GM21360 (cell line): Measurements from ENCODE around the gene ZNF433.
"Not testable (repeated sequence)": the region's sequence is repeated elsewhere in the genome, so short reads cannot be mapped to it uniquely, and the experiment has no call there.

Source experiments
- ATAC-seq: cut with Tn5 transposase; IDR thresholded peaks from one replicate; pipeline ENCODE4 v1.9.1; 2021; ENCODE audit warnings: mild to moderate bottlenecking, moderate library complexity; ENCODE audit not compliant: unreplicated experiment

Gene ZNF433

DNA sequence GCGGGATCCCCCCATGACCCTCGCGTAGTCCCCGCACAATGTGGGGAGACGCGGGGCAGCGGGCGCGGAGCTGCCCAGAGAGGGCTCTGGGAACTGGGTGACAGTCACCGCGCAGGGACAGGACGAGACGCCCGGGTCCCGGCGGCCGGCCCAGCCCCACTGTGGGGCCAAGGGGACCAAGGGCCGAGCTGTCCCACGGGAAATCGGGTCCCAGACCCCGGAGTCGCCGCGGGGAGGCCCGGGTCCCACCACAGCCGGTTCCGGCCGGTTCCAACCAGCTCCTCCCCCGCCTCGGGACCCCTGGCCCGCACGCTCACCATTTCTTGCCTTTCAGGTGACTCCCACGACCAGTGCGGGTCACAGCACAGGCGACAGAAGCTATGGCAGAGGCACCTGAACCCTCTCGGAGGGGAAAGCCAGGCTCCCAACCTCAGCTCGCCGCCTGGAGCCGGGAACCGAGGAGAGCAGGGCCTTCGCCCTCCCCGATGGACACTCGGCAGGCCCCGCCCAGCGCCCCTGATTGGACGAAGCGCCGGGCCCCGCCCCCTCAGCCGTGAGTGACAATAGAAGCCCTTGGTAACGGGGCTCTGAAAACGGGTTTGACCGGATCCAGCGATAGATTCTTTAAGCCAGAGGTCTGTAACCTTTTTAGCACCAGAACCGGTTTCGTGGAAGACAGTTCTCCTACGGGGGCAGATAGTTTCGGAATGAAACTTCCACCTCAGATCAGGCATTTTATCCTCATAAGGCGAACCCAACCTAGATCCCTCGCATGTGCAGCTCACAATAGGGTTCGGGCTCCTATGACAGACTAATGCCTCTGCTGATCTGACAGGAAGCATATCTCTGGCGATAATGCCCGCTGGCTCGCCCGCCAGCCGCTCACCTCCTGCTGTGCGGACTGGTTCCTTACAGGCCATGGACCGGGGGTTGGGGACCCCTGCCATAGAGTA lies at the start of gene ZNF433:
ZNF433 (minus strand) TSS at position 460 of the 953 bp plus-strand sequence; CDS start at position 320, 140 bp downstream.
- peak; percentile 93 for ATAC-seq

DNA sequence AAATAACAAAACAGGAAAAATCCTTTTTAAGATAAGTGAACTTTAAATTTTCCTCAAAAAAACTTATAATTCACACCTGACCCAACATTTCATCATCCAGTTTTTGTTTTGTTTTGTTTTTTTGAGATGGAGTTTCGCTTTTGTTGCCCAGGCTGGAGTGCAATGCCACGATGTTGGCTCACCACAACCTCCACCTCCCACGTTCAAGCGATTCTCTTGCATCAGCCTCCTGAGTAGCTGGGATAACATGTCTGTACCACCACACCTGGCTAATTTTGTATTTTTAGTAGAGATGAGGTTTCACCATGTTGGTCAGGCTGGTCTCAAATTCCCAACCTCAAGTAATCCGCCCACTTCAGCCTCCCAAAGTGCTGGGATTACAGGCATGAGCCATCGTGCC lies 47.9 kb upstream of the ZNF433 start:
- ATAC-seq = not testable (repeated sequence)

DNA sequence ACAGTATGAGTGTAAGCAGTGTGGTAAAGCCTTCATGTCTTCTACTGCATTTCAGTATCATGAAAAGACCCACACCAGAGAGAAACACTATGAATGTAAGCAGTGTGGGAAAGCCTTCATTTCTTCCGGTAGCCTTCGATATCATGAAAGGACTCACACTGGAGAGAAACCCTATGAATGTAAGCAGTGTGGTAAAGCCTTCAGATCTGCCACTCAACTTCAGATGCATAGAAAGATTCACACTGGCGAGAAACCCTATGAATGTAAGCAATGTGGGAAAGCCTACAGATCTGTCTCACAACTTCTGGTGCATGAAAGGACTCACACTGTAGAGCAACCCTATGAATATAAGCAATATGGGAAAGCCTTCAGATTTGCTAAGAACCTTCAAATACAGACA lies 41.9 kb upstream of the ZNF433 start:
- ATAC-seq = no peak

DNA sequence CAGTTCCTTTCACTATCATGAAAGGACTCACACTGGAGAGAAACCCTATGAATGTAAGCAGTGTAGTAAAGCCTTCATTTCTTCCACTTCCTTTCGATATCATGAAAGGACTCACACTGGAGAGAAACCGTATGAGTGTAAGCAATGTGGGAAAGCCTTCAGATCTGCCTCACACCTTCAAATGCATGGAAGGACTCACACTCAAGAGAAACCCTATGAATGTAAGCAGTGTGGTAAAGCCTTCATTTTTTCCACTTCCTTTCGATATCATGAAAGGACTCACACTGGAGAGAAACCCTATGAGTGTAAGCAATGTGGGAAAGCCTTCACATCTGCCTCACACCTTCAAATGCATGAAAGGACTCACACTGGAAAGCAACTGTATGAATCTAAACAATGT lies 40.9 kb upstream of the ZNF433 start:
- ATAC-seq = not testable (repeated sequence)

DNA sequence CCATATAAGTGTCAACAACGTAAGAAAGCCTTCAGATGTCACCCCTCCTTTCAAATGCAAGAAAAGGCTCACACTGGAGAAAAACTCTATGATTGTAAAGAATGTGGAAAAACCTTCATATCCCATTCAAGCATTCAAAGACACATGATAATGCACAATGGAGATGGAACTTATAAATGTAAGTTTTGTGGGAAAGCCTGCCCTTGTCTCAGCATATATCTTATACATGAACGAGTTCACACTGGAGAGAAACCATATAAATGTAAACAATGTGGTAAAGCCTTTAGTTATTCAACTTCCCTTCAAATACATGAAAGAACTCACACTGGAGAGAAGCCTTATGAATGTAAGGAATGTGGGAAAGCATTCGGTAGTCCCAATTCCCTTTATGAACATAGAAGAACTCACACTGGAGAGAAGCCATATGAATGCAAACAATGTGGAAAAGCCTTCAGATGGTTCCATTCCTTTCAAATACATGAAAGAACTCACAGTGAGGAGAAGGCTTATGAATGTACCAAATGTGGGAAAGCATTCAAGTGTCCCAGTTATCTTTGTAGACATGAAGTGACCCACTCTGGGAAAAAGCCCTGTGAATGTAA lies 40.2 kb upstream of the ZNF433 start:
- no peak for ATAC-seq

DNA sequence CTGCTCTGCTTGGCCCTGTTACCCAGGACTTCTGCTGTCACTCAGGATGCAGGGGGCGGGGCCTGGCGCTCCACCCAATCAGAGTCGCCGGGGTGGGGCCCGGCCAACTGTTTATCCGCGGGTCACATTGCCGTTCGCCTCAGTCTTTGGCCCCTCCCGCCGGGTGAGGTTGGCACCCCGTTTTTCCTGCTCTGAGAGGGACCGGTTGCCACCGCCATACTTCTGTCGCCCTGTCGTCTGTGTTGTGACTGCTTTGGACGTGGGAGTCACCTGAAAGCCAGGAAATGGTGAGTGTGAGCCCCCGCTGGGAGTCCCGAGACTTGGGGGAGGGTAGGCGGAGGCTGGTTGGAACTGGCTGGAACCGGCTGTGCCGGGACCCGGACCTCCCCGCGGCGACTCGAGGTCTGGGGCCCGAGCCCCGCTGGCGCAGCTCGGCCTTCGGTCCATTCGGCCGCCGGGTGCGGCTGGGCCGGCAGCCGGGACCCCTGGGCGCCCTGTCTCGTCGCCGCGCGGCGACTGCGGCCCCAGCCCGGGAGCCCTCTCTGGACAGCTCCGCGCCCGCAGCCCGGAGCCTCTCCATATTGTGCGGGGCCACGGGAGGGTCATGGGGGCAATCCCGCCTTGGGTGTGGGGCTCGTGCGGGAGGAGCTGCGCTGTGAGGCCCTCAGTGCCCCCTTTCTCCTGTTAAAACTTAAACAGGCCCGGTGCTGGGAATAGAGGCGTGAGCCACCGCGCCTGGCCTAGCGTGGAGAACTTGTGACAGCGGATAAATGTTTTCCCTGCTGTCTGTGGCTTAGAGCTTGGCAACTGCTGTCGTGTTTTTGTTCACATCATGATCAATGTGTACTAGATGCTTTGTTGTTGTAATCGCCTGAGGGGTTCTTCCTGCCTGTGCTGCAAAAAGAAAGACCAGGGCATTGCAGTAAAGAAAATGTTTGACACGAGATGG lies 29.4 kb upstream of the ZNF433 start, which contains the start of gene ZNF844:
ZNF844 (plus strand) TSS at position 142 of the 949 bp plus-strand sequence; CDS start at position 285, 143 bp downstream.
- no peak for ATAC-seq

DNA sequence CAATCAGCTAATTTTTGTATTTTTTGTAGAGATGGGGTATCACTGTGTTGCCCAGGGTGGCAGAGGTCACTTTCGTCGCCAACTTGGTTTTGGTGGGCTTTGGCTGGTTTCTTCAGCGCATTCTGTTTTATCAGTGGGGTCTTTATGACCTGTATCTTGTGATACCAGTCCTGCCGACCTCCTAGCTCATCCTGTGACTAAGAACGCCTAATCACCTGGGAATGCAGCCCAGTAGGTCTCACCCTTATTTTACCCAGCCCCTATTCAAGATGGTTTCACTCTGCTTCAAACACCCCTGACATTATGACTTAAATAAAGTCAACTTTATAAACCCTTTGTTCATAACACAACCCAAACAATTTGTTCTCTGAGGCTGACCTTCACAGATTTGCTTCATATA lies 20.3 kb upstream of the ZNF433 start:
- no peak for ATAC-seq

DNA sequence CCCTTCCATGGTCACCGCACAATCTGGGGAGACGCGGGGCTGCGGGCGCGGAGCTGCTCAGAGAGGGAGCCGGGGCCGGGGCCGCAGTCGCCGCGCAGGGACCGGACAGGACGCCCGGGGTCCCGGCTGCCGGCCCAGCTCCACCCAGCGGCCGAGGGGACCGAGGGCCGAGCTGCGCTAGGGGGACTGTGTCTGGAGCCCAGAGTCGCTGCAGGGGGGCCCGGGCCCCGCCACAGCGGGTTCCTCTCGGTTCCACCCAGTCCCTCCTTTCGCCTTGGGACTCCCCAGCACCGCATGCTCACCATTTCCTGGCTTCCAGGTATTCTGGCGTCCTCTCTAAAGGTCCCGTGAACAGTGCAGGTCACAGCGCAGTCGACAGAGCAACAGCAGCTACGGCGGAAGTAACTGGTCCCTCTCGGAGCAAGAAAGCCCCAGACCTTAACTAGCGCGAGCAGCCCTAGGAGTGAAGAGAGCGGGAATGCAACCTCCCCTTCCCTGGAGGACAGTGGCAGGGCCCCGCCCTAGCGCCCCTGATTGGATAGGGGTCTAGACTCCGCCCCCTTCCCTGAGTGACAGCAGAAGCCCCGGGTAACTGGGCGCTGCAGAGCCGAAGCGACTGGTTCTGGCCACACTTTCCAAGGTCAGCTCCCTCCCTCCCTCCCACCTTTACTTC lies 17.2 kb upstream of the ZNF433 start, which contains the start of gene ZNF878:
ZNF878 (minus strand) TSS at position 465 of the 673 bp plus-strand sequence; CDS start at position 305, 160 bp downstream.
- ATAC-seq = peak; percentile 84

DNA sequence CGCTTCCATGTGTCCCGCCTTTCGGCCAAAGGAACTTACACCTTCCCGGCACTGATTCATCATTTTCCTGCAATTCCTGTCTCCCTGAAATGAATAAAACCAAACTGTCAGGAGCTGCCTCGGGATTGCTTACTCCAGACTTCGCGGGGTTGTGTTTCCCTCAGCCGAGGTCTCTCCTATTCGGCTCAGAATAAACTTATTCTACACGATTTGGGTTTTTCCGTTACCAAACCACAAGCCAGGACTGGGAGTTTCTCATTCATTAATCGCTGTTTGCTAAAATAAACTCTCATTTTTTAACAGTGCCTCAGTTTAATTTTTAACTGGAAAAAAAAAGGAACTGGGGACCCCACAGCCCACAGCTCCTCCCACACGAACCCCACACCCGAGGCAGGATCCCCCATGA lies 16.6 kb upstream of the ZNF433 start:
- peak; percentile 14 for ATAC-seq

DNA sequence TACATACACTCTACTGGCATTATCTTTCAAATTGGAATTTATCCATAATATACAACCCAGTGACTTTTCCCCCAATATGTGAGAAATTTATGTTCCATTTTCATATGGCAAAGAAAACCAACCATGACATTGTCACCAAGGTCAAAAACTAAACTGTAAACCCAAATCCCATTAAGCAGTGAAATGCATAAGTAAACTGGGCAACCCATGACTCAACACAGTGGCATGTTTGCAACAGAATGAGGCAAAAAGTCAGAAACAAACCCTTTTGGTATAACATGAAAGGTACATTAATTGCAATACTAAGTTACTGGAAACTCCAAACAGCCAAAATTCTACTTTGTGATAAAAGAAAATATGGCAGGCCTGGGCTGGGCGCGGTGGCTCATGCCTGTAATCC lies 12.4 kb upstream of the ZNF433 start:
- ATAC-seq = no peak

DNA sequence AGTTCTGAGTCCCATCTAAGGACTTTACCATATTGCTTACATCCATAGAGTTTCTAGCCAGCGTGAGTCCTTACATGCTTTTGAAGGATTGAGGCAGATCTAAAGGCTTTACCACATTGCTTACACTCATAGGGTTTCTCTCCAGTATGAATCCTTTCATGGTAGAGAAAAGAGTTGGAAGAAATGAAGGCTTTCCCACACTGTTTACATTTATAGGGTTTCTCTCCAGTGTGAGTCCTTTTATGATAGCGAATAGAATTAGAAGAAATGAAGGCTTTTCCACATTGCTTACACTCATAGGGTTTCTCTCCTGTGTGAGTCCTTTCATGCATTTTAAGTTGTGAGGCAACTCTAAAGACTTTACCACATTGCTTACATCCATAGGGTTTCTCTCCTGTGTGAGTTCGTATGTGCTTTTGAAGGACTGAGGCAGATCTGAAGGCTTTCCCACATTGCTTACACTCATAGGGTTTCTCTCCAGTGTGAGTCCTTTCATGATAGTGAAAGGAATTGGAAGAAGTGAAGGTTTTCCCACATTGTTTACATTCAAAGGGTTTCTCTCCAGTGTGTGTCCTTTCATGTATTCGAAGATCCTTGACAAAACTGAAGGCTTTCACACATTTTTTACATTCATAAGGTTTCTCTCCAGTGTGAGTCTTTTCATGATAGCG lies 8.4 kb upstream of the ZNF433 start:
- ATAC-seq = no peak

DNA sequence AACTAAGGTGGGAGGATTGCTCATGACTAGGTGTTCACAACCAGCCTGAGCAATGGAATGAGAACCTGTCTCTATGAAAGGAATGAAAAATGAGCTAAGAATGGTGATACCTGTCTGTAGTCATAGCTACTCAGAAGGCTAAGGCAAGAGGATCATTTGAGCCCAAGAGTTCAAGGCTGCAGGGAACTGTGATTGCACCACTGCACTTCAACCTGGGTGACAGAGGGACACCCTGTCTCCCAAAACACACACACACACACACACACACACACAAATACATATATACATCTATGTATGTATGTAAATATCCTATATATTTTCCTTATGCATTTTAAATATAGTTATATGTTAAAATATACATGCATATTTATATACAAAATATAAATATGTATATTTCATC lies 7.4 kb upstream of the ZNF433 start:
- ATAC-seq = no peak

DNA sequence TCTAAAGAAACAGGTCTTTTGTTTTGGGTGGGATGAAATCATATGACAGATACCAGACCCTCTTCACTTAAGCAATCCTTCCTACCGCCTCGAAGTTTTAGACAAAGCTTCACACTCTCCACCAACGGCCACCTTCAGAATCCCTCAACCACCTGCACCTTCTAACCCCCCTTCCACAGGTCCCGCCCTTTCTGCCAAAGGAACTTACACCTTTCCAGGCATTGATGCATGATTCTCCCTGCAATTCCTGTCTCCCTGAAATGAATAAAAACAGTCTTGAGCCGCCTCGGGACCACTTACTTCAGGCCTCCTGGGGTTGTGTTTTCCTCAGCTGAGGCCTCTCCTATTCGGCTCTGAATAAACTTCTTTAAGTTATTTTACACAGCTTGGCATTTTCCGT lies 859 bp downstream of the ZNF433 start:
- no peak for ATAC-seq

DNA sequence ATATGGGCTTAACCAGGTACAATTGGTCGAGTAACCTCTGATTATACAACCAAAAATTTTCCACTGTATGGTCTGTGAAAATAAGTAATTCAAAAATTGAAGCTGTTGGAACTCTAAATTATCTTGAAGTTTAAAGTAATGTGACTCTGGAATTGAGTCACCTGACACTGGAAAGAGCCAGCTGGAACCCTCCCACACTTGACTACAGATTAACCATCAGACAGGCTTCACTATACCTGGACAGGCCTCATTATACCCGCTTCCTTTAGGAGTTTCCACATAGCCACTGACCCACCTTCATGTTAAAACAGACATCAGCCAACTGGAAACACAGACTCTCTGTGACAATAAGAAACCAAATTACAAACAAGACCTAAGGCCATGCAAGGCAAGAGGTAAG lies 1.3 kb downstream of the ZNF433 start:
- no peak for ATAC-seq

DNA sequence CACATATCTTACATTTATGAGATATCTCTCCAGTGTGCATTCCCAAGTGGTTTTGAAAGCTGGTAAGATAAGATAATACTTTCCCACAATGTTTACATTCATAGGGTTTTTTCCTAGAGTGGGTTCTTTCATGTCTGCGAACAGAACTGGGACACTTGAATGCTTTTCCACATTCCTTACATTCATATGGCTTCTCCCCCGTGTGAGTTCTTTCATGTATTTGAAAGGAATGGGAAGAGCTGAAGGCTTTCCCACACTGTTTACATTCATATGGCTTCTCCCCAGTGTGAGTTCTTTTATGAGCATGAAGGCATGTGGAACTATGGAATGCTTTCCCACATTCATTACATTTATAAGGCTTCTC lies 19.7 kb downstream of the ZNF433 start:
- no peak for ATAC-seq

DNA sequence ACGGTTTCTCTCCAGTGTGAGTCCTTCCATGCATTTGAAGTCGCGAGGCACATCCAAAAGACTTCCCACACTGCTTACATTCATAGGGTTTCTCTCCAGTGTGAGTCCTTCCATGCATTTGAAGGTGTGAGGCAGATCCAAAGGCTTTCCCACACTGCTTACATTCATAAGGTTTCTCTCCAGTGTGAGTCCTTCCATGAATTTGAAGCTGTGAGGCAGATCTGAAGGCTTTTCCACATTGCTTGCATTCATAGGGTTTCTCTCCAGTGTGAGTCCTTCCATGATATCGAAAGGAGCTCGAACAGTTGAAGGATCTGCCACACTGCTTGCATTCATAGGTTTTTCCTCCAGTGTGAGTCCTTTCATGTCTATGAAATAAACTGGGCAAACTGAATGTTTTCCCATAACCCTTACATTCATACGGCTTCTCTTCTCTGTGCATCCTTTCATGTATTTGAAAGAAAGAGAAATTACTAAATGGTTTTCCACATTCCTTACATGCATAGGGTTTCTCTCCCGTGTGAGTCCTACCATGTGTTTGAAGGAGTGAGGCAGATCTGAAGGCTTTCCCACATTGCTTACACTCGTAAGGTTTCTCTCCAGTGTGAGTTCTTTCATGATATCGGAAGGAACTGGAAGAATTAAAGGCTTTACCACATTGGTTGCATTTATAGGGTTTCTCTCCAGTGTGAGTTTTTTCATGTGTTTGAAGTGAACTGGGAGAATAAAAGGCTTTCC lies 20.3 kb downstream of the ZNF433 start:
- no peak for ATAC-seq

DNA sequence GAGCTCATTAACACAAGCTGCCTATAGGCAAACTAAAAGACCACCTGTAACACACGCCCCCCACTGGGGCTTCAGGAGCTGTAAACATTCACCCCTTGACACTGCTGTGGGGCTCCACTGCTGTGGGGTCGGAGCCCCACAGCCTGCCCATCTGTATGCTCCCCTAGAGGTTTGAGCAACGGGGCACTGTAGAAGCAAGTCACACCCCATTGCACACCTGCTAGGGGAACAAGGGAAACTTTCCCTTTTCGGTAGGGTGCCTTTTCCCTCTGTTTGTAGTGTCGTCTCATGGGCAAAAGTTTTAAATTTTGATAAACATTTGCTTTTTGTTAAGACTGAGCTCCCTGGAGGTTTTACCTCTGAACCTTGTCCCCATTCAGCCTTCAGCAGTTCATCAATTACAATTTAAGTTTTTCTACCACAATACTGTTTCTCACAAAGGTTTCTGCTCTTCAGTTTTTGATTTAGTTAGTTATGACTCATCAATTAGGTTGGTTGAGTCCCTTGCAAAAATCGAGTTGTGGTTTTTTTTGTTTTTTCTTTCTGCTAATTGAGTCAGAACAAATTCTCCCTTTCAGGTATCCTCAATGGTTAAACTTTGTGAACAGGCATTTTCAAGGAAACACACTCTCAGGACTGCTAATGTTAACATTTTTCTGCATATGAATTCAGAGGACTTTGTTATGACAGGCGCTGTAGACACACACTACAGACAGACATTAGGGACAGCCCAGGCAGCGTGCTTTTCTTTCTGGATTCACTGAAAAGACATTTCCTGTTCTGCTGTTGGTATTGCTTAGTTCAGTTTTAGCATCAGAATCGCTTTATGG lies 35.1 kb downstream of the ZNF433 start:
- ATAC-seq = no peak

DNA sequence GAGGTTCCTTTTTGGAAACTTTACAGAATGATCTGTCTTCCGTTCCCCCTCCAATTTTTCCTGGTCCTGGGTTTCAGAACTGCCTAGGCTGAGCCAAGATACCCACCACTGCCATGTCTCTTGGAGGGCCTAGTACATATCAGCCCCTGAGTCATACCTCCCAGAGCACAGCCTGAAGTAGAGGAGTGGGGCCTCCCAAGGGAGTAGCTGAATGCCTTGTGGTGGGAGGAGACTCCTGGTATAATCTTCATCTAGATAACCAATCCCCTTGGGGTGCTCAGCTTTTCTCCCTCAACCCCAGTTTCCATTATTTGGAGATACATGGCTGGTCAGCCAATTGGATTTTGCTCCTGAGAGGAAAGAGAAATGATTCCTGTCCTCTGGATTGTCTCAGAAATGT lies 40.3 kb downstream of the ZNF433 start:
- ATAC-seq = no peak
